ENCODE data around the gene AMTN.
"Not testable (repeated sequence)": the region's sequence is repeated elsewhere in the genome, so short reads cannot be mapped to it uniquely, and the experiment has no call there.

AMTN gene

DNA sequence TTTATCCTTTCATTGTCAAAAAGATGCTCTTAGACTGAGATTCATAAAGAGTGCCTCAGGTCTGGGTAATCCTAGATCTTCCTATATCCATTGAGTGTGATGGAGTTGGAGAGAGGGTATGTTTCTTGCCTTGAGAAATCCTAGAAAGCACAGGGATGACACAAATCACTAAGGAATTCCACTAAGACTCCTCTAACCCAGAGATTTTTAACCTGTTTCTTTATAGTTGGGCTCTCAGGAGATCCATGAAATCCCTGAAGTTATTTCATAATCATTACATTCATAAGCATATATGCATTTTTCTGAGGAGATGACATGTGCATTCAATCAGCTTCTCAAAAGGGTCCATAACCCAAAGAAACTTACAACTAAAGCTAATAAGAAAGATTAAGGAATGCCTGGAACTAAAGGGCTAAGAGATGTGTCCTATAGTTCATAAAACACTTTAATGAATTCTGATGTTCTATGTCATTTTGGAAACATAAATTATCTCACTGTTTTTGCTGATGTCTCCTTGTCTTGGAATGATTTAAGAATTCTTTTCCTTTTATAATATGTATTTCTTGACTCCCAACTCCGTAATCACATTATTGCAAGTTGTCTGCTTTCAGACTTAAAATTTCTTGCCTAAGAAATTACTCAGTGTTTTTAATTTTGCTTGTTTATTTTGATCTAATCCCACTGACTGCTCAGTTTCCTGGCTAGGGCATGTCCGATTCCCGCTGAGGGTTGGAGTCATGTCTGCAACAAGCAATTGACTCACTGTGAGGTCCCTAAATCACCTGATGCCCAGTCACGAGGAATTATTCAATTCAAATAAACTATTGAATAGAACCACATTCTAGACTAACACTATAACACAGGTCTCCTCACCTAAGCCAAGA, 2.8 kb upstream of the AMTN start:
- FAIRE-seq (no peak), DNase-seq (ENCODE audit: insufficient read length, low spot score) (no peak)
- no peak for TF ChIP-seq SPI1 (IDR thresholded peaks at IDR 0.05; ENCODE audit: low read depth, low read length)
- no peak for TF ChIP-seq PAX5 (IDR thresholded peaks at IDR 0.05; ENCODE audit: insufficient read depth, low read length, severe bottlenecking)
- TF ChIP-seq TAF1 (IDR thresholded peaks at IDR 0.05; ENCODE audit: low read depth, low read length): no peak
- no peak for TF ChIP-seq POU2F2 (IDR thresholded peaks at IDR 0.05; ENCODE audit: low read depth, low read length)
- no peak for TF ChIP-seq POLR2AphosphoS5 (IDR thresholded peaks at IDR 0.05; ENCODE audit: low read depth, low read length)
- no peak for TF ChIP-seq POLR2A (IDR thresholded peaks at IDR 0.05; ENCODE audit: low read depth, low read length)

DNA sequence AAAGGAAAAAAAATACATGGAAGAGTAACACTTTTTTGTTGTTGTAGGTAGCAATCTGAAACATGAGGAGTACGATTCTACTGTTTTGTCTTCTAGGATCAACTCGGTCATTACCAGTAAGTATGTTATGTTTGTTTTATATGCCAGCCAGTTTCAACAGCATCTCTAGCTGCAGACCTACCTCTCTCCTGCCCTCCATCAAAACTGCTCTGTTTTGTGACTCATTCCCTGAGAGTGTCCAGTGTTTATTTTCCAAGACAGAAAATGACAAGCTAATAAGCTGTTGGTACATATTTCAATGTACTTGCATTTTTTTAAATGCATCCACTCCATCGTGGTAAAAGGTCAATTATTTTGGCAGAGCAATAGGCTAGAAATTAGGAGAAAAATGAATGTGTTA, 347 bp downstream of the AMTN start:
- TF ChIP-seq TAF1 (IDR thresholded peaks at IDR 0.05; ENCODE audit: low read depth, low read length): no peak
- DNase-seq (ENCODE audit: insufficient read length, low spot score) (no peak), FAIRE-seq (no peak)

DNA sequence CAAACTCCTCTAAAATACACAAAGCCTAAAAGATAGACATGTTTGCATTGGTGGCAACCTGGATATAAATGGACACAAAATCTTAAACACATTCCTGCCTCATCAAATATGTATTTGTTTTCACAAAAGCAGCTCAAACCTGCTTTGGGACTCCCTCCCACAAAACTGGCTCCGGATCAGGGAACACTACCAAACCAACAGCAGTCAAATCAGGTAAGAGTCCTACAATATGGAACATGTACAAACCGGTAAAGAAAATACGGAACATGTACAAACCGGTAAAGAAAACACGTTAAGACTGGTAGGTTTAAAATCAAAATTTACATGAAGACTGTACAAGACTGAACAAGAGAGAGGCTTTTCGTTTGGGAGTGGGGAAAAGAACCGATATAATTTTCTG, 4.3 kb downstream of the AMTN start:
- FAIRE-seq (no peak), DNase-seq (ENCODE audit: insufficient read length, low spot score) (no peak)
- TF ChIP-seq POLR2AphosphoS5 (IDR thresholded peaks at IDR 0.05; ENCODE audit: low read depth, low read length) (no peak), TAF1 (IDR thresholded peaks at IDR 0.05; ENCODE audit: low read depth, low read length) (no peak), PAX5 (IDR thresholded peaks at IDR 0.05; ENCODE audit: insufficient read depth, low read length, severe bottlenecking) (no peak), POU2F2 (IDR thresholded peaks at IDR 0.05; ENCODE audit: low read depth, low read length) (no peak), SPI1 (IDR thresholded peaks at IDR 0.05; ENCODE audit: low read depth, low read length) (no peak), POLR2A (IDR thresholded peaks at IDR 0.05; ENCODE audit: low read depth, low read length) (no peak)

DNA sequence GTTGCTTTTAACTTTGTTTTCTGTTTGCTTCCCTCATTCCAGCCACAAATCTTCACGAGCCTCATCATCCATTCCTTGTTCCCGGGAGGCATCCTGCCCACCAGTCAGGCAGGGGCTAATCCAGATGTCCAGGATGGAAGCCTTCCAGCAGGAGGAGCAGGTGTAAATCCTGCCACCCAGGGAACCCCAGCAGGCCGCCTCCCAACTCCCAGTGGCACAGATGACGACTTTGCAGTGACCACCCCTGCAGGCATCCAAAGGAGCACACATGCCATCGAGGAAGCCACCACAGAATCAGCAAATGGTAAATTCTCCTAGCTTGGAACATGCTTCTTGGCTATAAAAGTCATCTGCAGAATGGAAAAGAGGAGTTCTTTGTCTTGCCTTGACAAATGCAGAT, 12.6 kb downstream of the AMTN start:
- FAIRE-seq: no peak
- TF ChIP-seq PAX5 (IDR thresholded peaks at IDR 0.05; ENCODE audit: insufficient read depth, low read length, severe bottlenecking) (no peak), SPI1 (IDR thresholded peaks at IDR 0.05; ENCODE audit: low read depth, low read length) (no peak), POU2F2 (IDR thresholded peaks at IDR 0.05; ENCODE audit: low read depth, low read length) (no peak), POLR2A (IDR thresholded peaks at IDR 0.05; ENCODE audit: low read depth, low read length) (no peak), POLR2AphosphoS5 (IDR thresholded peaks at IDR 0.05; ENCODE audit: low read depth, low read length) (no peak), TAF1 (IDR thresholded peaks at IDR 0.05; ENCODE audit: low read depth, low read length) (no peak)

DNA sequence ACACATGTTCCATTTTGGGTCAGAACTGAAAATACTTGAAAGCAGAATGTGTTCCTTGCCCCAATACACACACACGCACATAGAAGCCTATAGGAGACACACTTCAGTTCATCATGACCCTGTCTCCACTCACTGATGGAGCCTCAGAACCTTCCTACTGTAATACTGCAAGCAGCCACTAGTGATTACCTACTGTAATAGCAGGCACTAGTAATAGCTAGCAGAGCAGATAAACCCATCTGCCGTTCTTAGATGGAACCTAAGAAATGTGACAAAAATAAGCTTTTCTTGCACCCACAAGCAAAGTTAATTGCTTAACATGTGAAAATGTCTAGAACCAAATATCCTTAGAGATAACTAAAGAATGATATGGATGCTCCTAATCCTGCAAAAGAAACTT, 13.6 kb downstream of the AMTN start:
- DNase-seq (ENCODE audit: insufficient read length, low spot score) (no peak), FAIRE-seq (no peak)
- no peak for TF ChIP-seq PAX5 (IDR thresholded peaks at IDR 0.05; ENCODE audit: insufficient read depth, low read length, severe bottlenecking)
- TF ChIP-seq POU2F2 (IDR thresholded peaks at IDR 0.05; ENCODE audit: low read depth, low read length): no peak
- no peak for TF ChIP-seq SPI1 (IDR thresholded peaks at IDR 0.05; ENCODE audit: low read depth, low read length)
- no peak for TF ChIP-seq TAF1 (IDR thresholded peaks at IDR 0.05; ENCODE audit: low read depth, low read length)
- TF ChIP-seq POLR2A (IDR thresholded peaks at IDR 0.05; ENCODE audit: low read depth, low read length): no peak
- no peak for TF ChIP-seq POLR2AphosphoS5 (IDR thresholded peaks at IDR 0.05; ENCODE audit: low read depth, low read length)

More for the DNA sequence above, 12.6 kb downstream of the AMTN start:
- DNase-seq (ENCODE audit: insufficient read length, low spot score): no peak

DNA sequence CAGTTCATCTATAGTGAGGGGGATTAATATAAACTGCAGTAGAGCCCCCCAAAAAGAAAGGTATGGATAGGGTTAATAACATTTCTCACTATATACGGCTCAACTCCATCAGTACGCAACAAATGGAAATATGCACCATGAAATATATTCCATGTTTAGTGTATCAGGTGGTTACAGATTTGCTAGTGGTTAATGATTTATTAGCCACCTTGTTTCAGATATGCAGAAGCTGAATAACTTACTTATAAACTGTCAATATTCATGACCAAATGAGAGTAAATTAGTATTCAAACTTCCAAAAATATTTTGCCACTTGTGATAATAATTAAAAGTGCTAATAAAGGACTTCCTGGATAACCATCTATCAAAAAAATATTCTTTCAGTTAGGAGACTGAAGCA, 14.8 kb downstream of the AMTN start:
- DNase-seq (ENCODE audit: insufficient read length, low spot score) (no peak), FAIRE-seq (no peak)
- no peak for TF ChIP-seq POLR2A (IDR thresholded peaks at IDR 0.05; ENCODE audit: low read depth, low read length)
- TF ChIP-seq POLR2AphosphoS5 (IDR thresholded peaks at IDR 0.05; ENCODE audit: low read depth, low read length): no peak
- no peak for TF ChIP-seq POU2F2 (IDR thresholded peaks at IDR 0.05; ENCODE audit: low read depth, low read length)
- TF ChIP-seq SPI1 (IDR thresholded peaks at IDR 0.05; ENCODE audit: low read depth, low read length): no peak
- TF ChIP-seq TAF1 (IDR thresholded peaks at IDR 0.05; ENCODE audit: low read depth, low read length): no peak
- TF ChIP-seq PAX5 (IDR thresholded peaks at IDR 0.05; ENCODE audit: insufficient read depth, low read length, severe bottlenecking): no peak

DNA sequence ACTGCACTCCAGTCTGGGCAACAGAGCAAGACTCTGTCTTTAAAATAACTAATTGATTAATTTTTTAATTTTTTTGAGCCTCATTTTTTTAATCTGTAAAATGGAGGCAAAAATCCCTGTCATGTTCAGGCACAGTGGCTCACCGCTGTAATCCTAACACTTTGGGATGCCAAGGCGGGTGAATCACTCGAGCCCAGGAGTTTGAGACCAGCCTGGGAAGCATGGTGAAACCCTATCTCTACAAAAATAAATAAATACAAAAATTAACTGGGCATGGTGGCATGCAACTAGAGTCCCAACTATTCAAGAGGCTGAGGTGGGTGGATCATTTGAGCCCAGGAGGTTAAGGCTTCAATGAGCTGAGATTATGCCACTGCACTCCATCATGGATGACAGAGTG, 15.4 kb downstream of the AMTN start:
- DNase-seq (ENCODE audit: insufficient read length, low spot score) (no peak), FAIRE-seq (no peak)
- no peak for TF ChIP-seq POLR2AphosphoS5 (IDR thresholded peaks at IDR 0.05; ENCODE audit: low read depth, low read length)
- no peak for TF ChIP-seq PAX5 (IDR thresholded peaks at IDR 0.05; ENCODE audit: insufficient read depth, low read length, severe bottlenecking)
- TF ChIP-seq POLR2A (IDR thresholded peaks at IDR 0.05; ENCODE audit: low read depth, low read length): no peak
- TF ChIP-seq POU2F2 (IDR thresholded peaks at IDR 0.05; ENCODE audit: low read depth, low read length): no peak
- TF ChIP-seq SPI1 (IDR thresholded peaks at IDR 0.05; ENCODE audit: low read depth, low read length): no peak
- TF ChIP-seq TAF1 (IDR thresholded peaks at IDR 0.05; ENCODE audit: low read depth, low read length): no peak

DNA sequence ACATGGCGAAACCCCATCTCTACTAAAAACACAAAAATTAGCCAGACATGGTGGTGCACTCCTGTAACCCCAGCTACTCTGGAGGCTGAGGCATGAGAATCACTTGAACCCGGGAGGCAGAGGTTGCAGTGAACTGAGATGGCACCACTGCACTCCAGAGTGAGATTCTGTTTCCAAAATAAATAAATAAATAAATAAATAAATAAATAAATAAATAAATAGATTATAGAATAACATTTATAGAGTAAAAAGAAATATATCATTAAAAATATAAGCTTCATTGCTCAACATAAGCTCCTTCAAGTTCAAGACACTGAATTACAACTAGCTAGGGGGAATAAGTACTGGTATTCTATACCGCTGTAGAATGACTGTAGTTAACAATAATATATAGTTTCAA, 16.5 kb downstream of the AMTN start:
- not testable (repeated sequence) for FAIRE-seq; DNase-seq (ENCODE audit: insufficient read length, low spot score)

DNA sequence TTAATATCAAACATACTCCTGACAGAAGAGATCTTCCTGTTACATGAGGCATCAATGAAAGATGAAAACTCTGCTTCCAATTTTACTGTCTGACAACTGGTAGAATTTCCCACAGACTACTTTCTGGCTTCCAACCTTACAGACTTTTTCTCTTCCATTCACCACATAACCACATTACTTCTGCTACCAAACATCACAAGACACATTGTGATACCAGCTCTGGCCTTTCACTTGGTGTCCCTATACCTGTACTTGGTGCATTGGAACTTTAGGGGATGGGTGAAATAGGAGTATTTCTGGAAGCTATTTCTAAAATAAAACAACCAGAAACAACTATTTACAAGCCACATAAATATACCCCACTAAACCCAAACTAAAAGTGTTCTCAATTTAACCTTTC, 20.5 kb downstream of the AMTN start:
- no peak for FAIRE-seq
- TF ChIP-seq TAF1 (IDR thresholded peaks at IDR 0.05; ENCODE audit: low read depth, low read length): no peak
- TF ChIP-seq POLR2A (IDR thresholded peaks at IDR 0.05; ENCODE audit: low read depth, low read length): no peak
- TF ChIP-seq POLR2AphosphoS5 (IDR thresholded peaks at IDR 0.05; ENCODE audit: low read depth, low read length): no peak
- no peak for TF ChIP-seq POU2F2 (IDR thresholded peaks at IDR 0.05; ENCODE audit: low read depth, low read length)
- no peak for TF ChIP-seq PAX5 (IDR thresholded peaks at IDR 0.05; ENCODE audit: insufficient read depth, low read length, severe bottlenecking)
- TF ChIP-seq SPI1 (IDR thresholded peaks at IDR 0.05; ENCODE audit: low read depth, low read length): no peak
- no peak for DNase-seq (ENCODE audit: insufficient read length, low spot score)

DNA sequence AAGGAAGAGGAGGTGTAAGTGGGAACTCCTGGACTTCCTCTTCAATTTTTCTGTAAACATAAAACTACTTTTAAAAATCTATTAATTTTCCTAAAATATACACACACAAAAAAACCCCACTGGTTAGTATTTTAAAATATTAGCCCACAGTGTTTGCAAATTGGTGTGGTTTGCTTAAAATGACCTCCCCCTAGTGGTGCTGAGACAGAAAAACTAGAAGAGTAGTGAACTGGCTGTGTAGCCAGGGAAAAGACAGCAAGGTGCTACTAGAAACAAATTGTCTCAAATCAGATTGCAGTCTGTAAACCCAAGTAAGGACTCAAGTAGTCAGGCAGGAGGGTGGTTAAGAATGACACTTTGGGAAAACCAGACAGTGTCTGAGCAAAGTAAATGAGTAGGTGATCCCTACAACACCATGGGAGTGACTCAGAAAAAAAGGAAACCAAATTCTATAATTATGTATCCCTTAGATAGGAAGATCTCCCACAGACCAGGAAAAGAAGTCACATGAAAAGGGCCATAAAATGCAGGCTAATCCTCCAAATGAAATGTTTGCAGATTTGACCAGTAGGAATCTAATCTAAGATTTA, 26.0 kb downstream of the AMTN start:
- no peak for TF ChIP-seq POLR2AphosphoS5 (IDR thresholded peaks at IDR 0.05; ENCODE audit: low read depth, low read length)
- no peak for TF ChIP-seq SPI1 (IDR thresholded peaks at IDR 0.05; ENCODE audit: low read depth, low read length)
- no peak for TF ChIP-seq POU2F2 (IDR thresholded peaks at IDR 0.05; ENCODE audit: low read depth, low read length)
- TF ChIP-seq TAF1 (IDR thresholded peaks at IDR 0.05; ENCODE audit: low read depth, low read length): no peak
- no peak for TF ChIP-seq PAX5 (IDR thresholded peaks at IDR 0.05; ENCODE audit: insufficient read depth, low read length, severe bottlenecking)
- TF ChIP-seq POLR2A (IDR thresholded peaks at IDR 0.05; ENCODE audit: low read depth, low read length): no peak
- no peak for FAIRE-seq
- no peak for DNase-seq (ENCODE audit: insufficient read length, low spot score)

All from GM12891 (cell line).